ENCODE measurements around the gene OSCAR.
"Not testable (repeated sequence)": the region's sequence is repeated elsewhere in the genome, so short reads cannot be mapped to it uniquely, and the experiment has no call there.

Gene OSCAR

GRCh38 chr19:54124393-54124792 lies 23.8 kb upstream of the OSCAR start:
- no peak for DNase-seq

DNA sequence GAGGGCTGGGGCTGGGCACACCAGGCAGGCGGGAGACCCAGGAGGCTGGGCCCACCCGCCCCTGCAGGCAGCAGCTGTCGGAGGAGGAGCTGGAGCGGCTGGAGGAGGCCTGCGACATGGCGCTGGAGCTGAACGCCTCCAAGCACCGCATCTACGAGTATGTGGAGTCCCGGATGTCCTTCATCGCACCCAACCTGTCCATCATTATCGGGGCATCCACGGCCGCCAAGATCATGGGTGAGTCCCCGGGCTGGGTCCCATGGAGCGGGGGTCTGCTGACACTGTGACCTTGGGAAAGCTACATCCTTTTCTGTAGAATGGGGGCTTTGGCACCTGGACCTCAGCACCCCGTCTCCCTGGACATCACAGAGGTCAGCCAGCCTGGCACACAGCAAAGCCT lies 23.1 kb upstream of the OSCAR start:
- no peak for DNase-seq

GRCh38 chr19:54121259-54121658 lies 20.7 kb upstream of the OSCAR start:
- DNase-seq: no peak

DNA sequence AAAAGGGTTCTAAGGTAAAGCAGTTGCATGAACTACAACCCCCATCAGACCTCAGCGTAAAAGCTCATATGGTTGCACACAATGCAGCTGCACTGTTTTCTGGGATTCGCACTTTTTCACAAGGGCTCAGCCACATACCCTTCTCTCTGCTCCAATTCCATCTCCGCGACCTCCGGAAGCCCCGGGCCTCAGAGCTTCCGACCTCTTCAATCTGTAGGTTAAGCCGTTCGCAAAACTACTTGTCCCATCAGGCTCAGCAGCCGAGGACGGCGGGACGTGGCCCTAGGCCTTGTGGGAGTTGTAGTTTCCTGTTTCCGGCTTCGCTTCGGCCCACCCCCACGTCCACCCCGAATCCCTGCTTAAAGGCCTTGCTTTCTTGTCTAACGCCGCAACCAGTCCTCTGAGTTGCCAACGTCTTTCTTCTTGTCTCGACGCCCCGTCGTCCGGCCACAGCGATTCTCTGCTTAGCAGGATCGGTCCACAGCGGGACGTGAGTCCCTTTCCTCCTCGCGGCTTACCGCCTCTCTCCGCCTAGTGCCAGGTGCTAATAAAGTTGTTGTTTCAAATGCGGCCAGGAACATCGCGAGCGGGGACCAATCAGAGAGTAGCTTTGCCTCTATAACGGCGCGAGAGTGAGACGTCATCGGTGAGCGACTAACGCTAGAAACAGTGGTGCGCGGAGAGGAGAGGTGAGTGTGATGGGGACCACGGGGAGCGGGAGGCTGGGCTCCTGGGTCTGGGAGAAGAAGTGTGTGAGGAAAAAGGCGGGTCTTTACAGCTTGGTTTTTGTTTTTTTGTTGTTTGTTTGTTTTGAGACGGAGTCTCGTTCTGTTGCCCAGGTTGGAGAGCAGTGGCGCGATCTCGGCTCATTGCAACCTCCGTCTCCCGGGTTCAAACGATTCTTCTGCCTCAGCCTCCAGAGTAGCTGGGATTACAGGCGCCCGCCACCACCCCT lies 14.8 kb upstream of the OSCAR start, which contains the start of the genes PRPF31 and TFPT:
PRPF31 (plus strand) TSS at position 646 of the 955 bp plus-strand sequence. CDS start 2,525 bp downstream, outside the sequence.
TFPT (minus strand) TSS at position 549 of the 955 bp plus-strand sequence; CDS start at position 161, 388 bp downstream.
- peak; percentile 100 for DNase-seq

- DNase-seq: no peak
These were observed 13.9 kb upstream of the OSCAR start for GRCh38 chr19:54114340-54115108.

GRCh38 chr19:54109651-54110050 lies 9.0 kb upstream of the OSCAR start:
- DNase-seq: no peak

- DNase-seq: no peak
These were observed 7.9 kb upstream of the OSCAR start for GRCh38 chr19:54108496-54108895.

- no peak for DNase-seq
These were observed 7.4 kb upstream of the OSCAR start for GRCh38 chr19:54107876-54108490.

DNA sequence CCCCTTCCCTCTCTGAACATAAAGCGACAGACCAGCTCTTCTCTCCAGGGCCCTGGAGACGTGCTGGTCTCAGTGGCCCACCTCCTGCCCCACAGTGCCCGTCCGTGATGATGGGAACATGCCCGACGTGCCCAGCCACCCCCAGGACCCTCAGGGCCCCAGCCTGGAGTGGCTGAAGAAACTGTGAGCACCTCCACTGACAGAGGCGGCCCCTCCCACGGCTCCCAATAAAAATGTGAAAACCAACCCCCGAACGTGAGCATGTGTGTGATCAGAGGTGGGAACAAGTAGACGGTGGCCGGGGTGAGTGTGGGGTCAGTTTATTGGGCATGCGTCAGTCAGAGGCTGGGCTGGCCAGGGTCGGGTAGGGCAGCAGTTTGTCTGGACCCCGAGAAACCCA lies 6.1 kb upstream of the OSCAR start:
- DNase-seq: no peak

- DNase-seq: no peak
These were observed 5.2 kb upstream of the OSCAR start for GRCh38 chr19:54105796-54106195.

DNA sequence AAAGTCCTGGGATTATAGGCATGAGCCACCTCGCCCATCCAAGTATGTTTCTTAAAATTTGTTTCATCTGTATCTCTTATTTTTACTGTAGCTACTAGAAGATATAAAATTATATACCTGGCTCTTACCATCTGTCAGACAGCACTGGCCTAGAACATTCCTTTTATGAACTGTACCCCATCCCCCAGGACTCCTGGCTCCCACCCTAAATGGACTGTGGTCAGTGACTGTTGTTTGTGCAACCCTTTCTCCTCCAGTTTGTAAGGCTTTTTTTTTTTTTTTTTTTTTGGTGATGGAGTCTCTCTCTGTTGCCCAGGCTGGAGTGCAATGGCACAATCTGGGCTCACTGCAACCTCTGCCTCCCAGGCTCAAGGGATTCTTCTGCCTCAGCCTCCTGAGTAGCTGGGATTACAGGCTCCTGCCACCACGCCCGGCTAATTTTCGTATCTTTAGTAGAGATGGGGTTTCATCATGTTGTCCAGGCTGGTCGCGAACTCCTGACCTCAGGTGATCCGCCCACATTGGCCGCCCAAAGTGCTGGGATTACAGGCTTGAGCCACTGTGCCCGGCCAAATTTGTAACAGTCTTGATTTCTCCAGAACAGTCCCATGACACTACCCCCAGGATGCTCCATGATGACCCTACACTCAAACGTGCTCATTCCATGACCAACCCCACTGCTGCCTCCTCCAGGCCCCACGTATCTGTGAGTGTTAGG lies 4.6 kb upstream of the OSCAR start:
- DNase-seq: no peak

- peak; percentile 96 for DNase-seq
These were observed 2.0 kb upstream of the OSCAR start, which contains the start of gene NDUFA3 for GRCh38 chr19:54102421-54103169. Gene NDUFA3 (plus strand): TSS chr19:54102855. CDS start chr19:54102879, 24 bp downstream.

- DNase-seq: not testable (repeated sequence)
These were observed 724 bp downstream of the OSCAR start for GRCh38 chr19:54099903-54100255.

GRCh38 chr19:54099190-54099902 lies 1.3 kb downstream of the OSCAR start:
- no peak for DNase-seq

- no peak for DNase-seq
These were observed 3.9 kb downstream of the OSCAR start for GRCh38 chr19:54096617-54097106.

- DNase-seq: peak; percentile 73
These were observed 4.6 kb downstream of the OSCAR start for GRCh38 chr19:54095859-54096616.

GRCh38 chr19:54095136-54095858 lies 5.3 kb downstream of the OSCAR start:
- DNase-seq: no peak

DNA sequence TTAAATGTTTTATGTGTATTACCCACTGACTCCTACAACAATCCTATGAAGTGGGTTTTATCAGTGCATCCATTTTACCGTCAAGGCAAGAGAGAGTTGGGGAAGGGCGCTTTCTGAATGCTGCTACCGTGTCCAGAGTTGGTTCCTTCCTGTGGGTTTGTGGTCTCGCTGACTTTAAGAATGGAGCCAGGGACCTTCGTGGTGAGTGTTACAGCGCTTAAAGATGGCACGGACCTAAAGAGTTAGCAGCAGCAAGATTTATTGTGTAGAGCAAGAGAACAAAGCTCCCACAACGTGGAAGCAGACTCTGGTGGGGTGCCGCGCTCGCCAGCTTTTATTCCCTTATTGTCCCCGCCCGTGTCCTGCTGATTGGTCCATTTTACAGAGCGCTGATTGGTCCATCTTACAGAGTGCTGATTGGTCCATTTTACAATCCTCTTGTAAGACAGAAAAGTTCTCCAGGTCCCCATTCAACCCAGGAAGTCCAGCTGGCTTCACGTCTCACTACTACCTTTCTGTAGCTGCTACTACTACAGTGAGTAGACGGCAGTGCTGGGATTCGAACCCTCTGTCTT lies 6.1 kb downstream of the OSCAR start:
- no peak for DNase-seq

DNA sequence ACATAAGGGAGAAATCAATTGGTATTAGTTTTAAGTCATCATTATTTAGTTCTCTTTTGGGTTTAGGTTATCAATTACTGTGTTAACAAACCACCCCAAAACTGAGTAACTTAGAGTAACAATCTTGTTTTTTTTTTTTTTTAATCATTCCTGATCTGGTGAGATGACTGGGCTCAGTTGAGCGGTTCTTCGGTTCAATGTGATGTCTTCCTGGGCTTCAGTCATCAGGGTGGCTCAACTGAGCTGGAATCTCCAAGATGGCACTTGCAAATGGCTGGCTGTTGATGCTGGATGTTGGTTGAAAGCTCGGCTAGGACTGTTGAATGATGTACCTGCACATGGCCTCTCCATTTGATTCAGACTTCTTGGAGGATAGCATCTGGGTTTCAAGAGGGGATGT lies 16.2 kb downstream of the OSCAR start:
- DNase-seq: no peak
